HepG2 (cell line): Measurements from ENCODE around the gene CNNM2. TPM values are rescaled to one million over a fixed set of nuclear protein-coding genes. Genes with fewer than 3 reads are reported as not detected.

Experiments used
- ATM ChIP-seq: fragments of 450-650 bp; IDR thresholded peaks from 2 replicates; pipeline ENCODE4 v1.7.1; 2017; ENCODE audit warnings: mild to moderate bottlenecking, borderline replicate concordance
- CHD4 ChIP-seq: fragments of 200-600 bp; sonication (generic); IDR thresholded peaks from 2 replicates; pipeline ENCODE4 v1.7.0; 2017; ENCODE audit warnings: mild to moderate bottlenecking, low read length, borderline replicate concordance
- GATAD2A ChIP-seq: IDR thresholded peaks from 2 replicates; pipeline ENCODE4 v1.6.1; 2016
- HIVEP1 ChIP-seq: sonication (generic); formaldehyde crosslinking; IDR thresholded peaks from 2 replicates; pipeline ENCODE4 v1.4.0; 2020; ENCODE audit warnings: mild to moderate bottlenecking, missing genetic modification reagents
- NFE2 ChIP-seq: sonication (generic); formaldehyde crosslinking; IDR thresholded peaks from 2 replicates; pipeline ENCODE4 v1.4.0; 2020; ENCODE audit warnings: missing genetic modification reagents
- NFRKB ChIP-seq: fragments of 450-650 bp; IDR thresholded peaks from 2 replicates; pipeline ENCODE4 v1.6.1; 2017
- NONO ChIP-seq, 2 experiments: fragments of 450-650 bp in 1 of 2; sonication (generic) in 1 of 2; formaldehyde crosslinking in 1 of 2; IDR thresholded peaks in 1 of 2; conservative IDR thresholded peaks in 1 of 2; 2 replicates each; pipeline versions ENCODE4 v1.6.1 to v1.8.0; 2017 to 2022; ENCODE audit warnings: mild to moderate bottlenecking in 1 of 2, missing genetic modification reagents in 1 of 2, moderate library complexity in 1 of 2
- NRL ChIP-seq: sonication (generic); formaldehyde crosslinking; IDR thresholded peaks from 2 replicates; pipeline ENCODE4 v1.5.0; 2020; ENCODE audit warnings: missing genetic modification reagents, mild to moderate bottlenecking, moderate library complexity, borderline replicate concordance
- ONECUT2 ChIP-seq: sonication (generic); formaldehyde crosslinking; IDR thresholded peaks from 2 replicates; pipeline ENCODE4 v1.4.0; 2020; ENCODE audit warnings: missing genetic modification reagents
- THAP11 ChIP-seq: IDR thresholded peaks from 2 replicates; pipeline ENCODE4 v1.6.1; 2016; ENCODE audit warnings: missing biosample characterization, missing genetic modification reagents
- ZC3H4 ChIP-seq: sonication (generic); formaldehyde crosslinking; IDR thresholded peaks from 2 replicates; pipeline ENCODE4 v1.4.0; 2020; ENCODE audit warnings: missing genetic modification reagents, borderline replicate concordance
- ZFP36L2 ChIP-seq: sonication (generic); formaldehyde crosslinking; IDR thresholded peaks from 2 replicates; pipeline ENCODE4 v1.4.0; 2020; ENCODE audit warnings: missing genetic modification reagents
- ZMYM3 ChIP-seq: sonication (generic); formaldehyde crosslinking; IDR thresholded peaks from 2 replicates; pipeline ENCODE4 v1.5.1; 2020; ENCODE audit warnings: mild to moderate bottlenecking, missing genetic modification reagents
- ZNF253 ChIP-seq: sonication (generic); formaldehyde crosslinking; IDR thresholded peaks from 2 replicates; pipeline ENCODE4 v1.8.0; 2022; ENCODE audit warnings: mild to moderate bottlenecking, missing genetic modification reagents, borderline replicate concordance
- ZNF274 ChIP-seq: sonication (generic); formaldehyde crosslinking; IDR thresholded peaks from 2 replicates; pipeline ENCODE4 v1.5.1; 2020; ENCODE audit warnings: mild to moderate bottlenecking, missing genetic modification reagents
- ZNF3 ChIP-seq: IDR thresholded peaks from 2 replicates; pipeline ENCODE4 v1.7.0; 2017; ENCODE audit warnings: inconsistent platforms
- ZNF737 ChIP-seq: sonication (generic); formaldehyde crosslinking; IDR thresholded peaks from 2 replicates; pipeline ENCODE4 v1.5.0; 2020; ENCODE audit warnings: missing genetic modification reagents, mild to moderate bottlenecking, borderline replicate concordance
- ZZZ3 ChIP-seq: sonication (generic); formaldehyde crosslinking; IDR thresholded peaks from 2 replicates; pipeline ENCODE4 v1.4.0; 2020; ENCODE audit warnings: missing genetic modification reagents, mild to moderate bottlenecking, borderline replicate concordance
- polyA plus RNA-seq, 8 experiments: library from polyadenylated mRNA; depleted of rRNA in 3 of 8; stranded (reverse) in 7 of 8; unstranded in 1 of 8; fragments of >200 nt; fragmentation: Illumina TruSeq in 4 of 8; extraction: Trizol in 4 of 8; gene quantifications; 2 replicates each; pipeline versions ENCODE4 v1.2.1 to v1.2.3, GENCODE V29; 2011 to 2016; ENCODE audit warnings: low read depth in 4 of 8, missing spikeins in 1 of 8, mixed read lengths in 1 of 8; ENCODE audit not compliant: insufficient read depth in 1 of 8
- total RNA-seq, 5 experiments: library from RNA; depleted of rRNA; stranded (reverse); fragments of >200 nt; fragmentation: Illumina TruSeq; extraction: Trizol; gene quantifications; 2 replicates each; pipeline ENCODE4 v1.2.3, GENCODE V29; 2016; ENCODE audit warnings: low read depth in 1 of 5
- TF ChIP-seq, protein P1 (sequence below): sonication (generic); formaldehyde crosslinking; IDR thresholded peaks from 2 replicates; pipeline ENCODE4 v1.9.0; 2021; ENCODE audit warnings: missing genetic modification reagents, borderline replicate concordance
- TF ChIP-seq, protein P2 (sequence below): sonication (generic); formaldehyde crosslinking; IDR thresholded peaks from 2 replicates; pipeline ENCODE4 v1.4.0; 2020; ENCODE audit warnings: missing genetic modification reagents, borderline replicate concordance
- TF ChIP-seq, protein P3 (sequence below): sonication (generic); formaldehyde crosslinking; IDR thresholded peaks from 2 replicates; pipeline ENCODE4 v1.4.0; 2020; ENCODE audit warnings: low read depth, mild to moderate bottlenecking, missing genetic modification reagents

The CNNM2 gene
- total and polyA plus RNA-seq, 2 of the 13 experiments (the other 11 are each of a cell fraction or from before 2014, with no cell fraction given): 7.1 to 9.0 TPM

DNA sequence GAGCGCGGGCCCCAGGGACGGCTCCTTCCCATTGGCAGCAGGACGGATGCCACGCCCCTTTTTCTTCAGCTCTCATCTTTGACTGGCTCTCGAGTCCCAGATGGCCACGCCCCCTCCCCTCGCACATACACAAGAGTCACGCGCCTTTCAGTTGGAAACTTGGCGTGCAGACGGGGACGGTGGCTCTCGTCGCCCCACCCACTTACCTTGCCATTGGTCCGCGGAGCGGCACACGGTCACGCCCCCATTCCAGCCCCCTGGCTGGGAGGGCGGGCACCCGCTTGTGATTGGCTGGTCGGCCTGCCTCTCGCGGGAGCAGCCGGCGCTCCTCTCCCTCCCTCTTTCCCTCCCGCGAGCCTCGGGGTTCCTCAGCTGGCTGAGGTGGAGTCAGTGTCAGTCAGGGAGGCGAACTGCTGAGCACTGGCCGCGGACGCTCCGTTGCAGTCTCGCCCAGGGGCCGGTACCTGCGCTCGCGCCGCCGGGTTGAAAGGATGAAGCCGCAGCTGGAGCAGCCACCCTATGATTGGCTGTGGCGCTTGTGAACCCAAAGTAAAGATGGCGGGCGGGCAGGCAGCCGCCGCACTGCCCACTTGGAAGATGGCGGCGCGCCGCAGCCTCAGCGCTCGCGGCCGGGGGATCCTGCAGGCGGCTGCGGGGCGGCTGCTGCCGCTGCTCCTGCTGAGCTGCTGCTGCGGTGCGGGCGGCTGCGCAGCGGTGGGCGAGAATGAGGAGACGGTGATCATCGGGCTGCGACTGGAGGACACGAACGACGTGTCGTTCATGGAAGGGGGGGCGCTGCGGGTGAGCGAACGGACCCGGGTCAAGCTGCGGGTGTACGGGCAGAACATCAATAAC, at the start of gene CNNM2 (continued):
- TF ChIP-seq ZNF274 (CRISPR knock-in tag): no peak
- TF ChIP-seq CHD4: no peak
- TF ChIP-seq ZFP36L2 (CRISPR knock-in tag): no peak
- no peak for TF ChIP-seq NFRKB
- no peak for TF ChIP-seq ZNF253 (CRISPR knock-in tag)
- no peak for TF ChIP-seq ZC3H4 (CRISPR knock-in tag)
- TF ChIP-seq ZNF3 (CRISPR knock-in tag): no peak
- TF ChIP-seq ATM: no peak
- TF ChIP-seq GATAD2A (CRISPR knock-in tag): no peak
- peak; percentile 54 for TF ChIP-seq THAP11
- TF ChIP-seq HIVEP1 (CRISPR knock-in tag): peak; percentile 70; the same call in 1 of the 2 replicates
- TF ChIP-seq, protein P1, sequence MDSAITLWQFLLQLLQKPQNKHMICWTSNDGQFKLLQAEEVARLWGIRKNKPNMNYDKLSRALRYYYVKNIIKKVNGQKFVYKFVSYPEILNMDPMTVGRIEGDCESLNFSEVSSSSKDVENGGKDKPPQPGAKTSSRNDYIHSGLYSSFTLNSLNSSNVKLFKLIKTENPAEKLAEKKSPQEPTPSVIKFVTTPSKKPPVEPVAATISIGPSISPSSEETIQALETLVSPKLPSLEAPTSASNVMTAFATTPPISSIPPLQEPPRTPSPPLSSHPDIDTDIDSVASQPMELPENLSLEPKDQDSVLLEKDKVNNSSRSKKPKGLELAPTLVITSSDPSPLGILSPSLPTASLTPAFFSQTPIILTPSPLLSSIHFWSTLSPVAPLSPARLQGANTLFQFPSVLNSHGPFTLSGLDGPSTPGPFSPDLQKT (CRISPR knock-in tag): no peak
- no peak for TF ChIP-seq NFE2 (CRISPR knock-in tag)
- TF ChIP-seq ZNF737 (CRISPR knock-in tag): no peak
- no peak for TF ChIP-seq ZZZ3 (CRISPR knock-in tag)
- no peak for TF ChIP-seq ZMYM3 (CRISPR knock-in tag)
- no peak for TF ChIP-seq NRL (CRISPR knock-in tag)
- TF ChIP-seq ONECUT2 (CRISPR knock-in tag): no peak
- TF ChIP-seq NONO (IDR thresholded peaks at IDR 0.05): no peak
- peak; percentile 74 for TF ChIP-seq NONO (CRISPR knock-in tag; conservative IDR thresholded peaks at IDR 0.05)
- TF ChIP-seq, protein P2, sequence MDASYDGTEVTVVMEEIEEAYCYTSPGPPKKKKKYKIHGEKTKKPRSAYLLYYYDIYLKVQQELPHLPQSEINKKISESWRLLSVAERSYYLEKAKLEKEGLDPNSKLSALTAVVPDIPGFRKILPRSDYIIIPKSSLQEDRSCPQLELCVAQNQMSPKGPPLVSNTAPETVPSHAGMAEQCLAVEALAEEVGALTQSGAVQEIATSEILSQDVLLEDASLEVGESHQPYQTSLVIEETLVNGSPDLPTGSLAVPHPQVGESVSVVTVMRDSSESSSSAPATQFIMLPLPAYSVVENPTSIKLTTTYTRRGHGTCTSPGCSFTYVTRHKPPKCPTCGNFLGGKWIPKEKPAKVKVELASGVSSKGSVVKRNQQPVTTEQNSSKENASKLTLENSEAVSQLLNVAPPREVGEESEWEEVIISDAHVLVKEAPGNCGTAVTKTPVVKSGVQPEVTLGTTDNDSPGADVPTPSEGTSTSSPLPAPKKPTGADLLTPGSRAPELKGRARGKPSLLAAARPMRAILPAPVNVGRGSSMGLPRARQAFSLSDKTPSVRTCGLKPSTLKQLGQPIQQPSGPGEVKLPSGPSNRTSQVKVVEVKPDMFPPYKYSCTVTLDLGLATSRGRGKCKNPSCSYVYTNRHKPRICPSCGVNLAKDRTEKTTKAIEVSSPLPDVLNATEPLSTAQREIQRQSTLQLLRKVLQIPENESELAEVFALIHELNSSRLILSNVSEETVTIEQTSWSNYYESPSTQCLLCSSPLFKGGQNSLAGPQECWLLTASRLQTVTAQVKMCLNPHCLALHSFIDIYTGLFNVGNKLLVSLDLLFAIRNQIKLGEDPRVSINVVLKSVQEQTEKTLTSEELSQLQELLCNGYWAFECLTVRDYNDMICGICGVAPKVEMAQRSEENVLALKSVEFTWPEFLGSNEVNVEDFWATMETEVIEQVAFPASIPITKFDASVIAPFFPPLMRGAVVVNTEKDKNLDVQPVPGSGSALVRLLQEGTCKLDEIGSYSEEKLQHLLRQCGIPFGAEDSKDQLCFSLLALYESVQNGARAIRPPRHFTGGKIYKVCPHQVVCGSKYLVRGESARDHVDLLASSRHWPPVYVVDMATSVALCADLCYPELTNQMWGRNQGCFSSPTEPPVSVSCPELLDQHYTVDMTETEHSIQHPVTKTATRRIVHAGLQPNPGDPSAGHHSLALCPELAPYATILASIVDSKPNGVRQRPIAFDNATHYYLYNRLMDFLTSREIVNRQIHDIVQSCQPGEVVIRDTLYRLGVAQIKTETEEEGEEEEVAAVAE (CRISPR knock-in tag): peak; percentile 67; the same call in 1 of the 2 replicates
- TF ChIP-seq, protein P3, sequence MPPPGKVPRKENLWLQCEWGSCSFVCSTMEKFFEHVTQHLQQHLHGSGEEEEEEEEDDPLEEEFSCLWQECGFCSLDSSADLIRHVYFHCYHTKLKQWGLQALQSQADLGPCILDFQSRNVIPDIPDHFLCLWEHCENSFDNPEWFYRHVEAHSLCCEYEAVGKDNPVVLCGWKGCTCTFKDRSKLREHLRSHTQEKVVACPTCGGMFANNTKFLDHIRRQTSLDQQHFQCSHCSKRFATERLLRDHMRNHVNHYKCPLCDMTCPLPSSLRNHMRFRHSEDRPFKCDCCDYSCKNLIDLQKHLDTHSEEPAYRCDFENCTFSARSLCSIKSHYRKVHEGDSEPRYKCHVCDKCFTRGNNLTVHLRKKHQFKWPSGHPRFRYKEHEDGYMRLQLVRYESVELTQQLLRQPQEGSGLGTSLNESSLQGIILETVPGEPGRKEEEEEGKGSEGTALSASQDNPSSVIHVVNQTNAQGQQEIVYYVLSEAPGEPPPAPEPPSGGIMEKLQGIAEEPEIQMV: peak; percentile 76; the same call in 1 of the 2 replicates
